HCT116 (cell line): ENCODE measurements around the gene CLTA.

Source experiments
- RAD21 ChIP-seq: IDR thresholded peaks from 2 replicates; pipeline ENCODE4 v1.6.1; 2012; ENCODE audit warnings: low read depth, mild to moderate bottlenecking
- YY1 ChIP-seq: IDR thresholded peaks from 2 replicates; pipeline ENCODE4 v1.6.1; 2011; ENCODE audit warnings: low read length, low read depth, moderate library complexity, mild to moderate bottlenecking; ENCODE audit not compliant: insufficient replicate concordance; ENCODE audit errors: extremely low read depth

DNA sequence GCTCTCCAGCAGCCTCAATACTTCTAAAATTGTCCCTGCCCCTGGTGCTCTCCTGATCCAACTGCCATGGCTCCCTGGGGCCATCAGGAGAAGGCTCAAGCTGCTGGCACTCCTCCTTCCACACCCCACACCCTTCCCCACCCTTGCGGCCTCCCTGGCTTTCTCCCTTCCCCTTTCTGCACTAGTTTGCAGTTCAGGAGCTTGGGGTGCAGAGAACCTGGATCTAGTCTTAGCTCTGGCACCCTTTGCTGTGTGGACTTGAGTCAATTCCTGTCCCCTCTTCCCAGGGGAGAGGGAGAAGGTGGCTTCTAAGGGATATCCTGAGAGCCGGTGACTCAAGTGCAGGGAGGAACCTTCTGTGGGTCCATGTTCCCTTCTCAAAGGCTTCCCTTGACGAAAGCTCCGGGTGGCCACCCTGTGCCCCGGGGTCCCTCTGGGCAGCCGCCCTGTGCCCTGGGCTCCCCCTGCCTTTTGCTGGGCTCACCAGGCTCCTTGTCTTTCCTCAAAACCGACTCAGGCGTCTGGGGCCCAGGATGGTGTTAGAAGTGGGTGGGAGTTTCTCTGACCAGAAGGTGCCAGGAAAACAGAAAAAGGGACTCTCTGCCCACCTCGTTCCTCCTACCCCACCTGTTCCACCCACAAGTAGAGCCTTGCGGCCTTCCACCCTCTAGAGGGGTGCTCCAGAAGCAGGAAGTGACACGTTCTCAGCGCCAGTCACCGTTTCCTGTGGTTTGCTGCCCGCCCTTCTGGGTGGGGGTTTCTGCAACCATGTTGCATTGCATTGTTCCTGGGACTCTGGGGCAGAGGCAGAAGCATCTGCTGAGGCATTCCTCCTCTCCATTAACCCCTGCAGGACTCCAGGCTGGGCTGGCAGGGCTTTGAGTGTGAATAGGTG lies 39.2 kb upstream of the CLTA start:
- TF ChIP-seq RAD21 (no peak), YY1 (no peak)
